CD4-positive, alpha-beta memory T cell (primary cell): ENCODE measurements around the gene SMYD3. TPM values are rescaled to one million over a fixed set of nuclear protein-coding genes. Genes with fewer than 3 reads are reported as not detected.
A peak's percentile ranks its signal among the peaks of the same experiment; 100 is the strongest.

Experiments
- CTCF ChIA-PET: fragments of 350-600 bp; sonication (Branson Sonifier 250); formaldehyde crosslinking; loops from one replicate; lab custom pipeline; 2021; ENCODE audit warnings: inconsistent platforms; ENCODE audit not compliant: partially characterized antibody; lab: Charles Lee
- POLR2A ChIA-PET: fragments of 350-600 bp; sonication (Branson Sonifier 250); formaldehyde crosslinking; loops from one replicate; lab custom pipeline; 2021; ENCODE audit not compliant: partially characterized antibody; lab: Charles Lee
- DNase-seq, 5 donors: peaks; one replicate each; pipeline versions ENCODE4 v3.0.0 to v3.0.0-alpha.2; 2020 to 2022; ENCODE audit warnings: mixed read lengths in 1 of 5
- H3K27ac ChIP-seq: one replicate; pipeline ENCODE4 v1.7.0; 2013; ENCODE audit warnings: low read depth, low read length
- H3K27me3 ChIP-seq: 2 replicates; pipeline ENCODE4 v1.7.0; 2013; ENCODE audit warnings: mild to moderate bottlenecking, low read length, moderate library complexity; ENCODE audit not compliant: insufficient read depth
- H3K36me3 ChIP-seq: 2 replicates; pipeline ENCODE4 v1.7.0; 2013; ENCODE audit warnings: mild to moderate bottlenecking, low read length, moderate library complexity; ENCODE audit not compliant: insufficient read depth
- H3K4me1 ChIP-seq: 2 replicates; pipeline ENCODE4 v1.7.0; 2013; ENCODE audit warnings: mild to moderate bottlenecking, low read length, moderate library complexity; ENCODE audit not compliant: insufficient read depth
- H3K4me3 ChIP-seq, 2 donors: one replicate each; pipeline ENCODE4 v1.7.0; 2013; ENCODE audit warnings: low read length in 2 of 2, mild to moderate bottlenecking in 1 of 2
- H3K9me3 ChIP-seq, 2 donors: one replicate each; pipeline ENCODE4 v1.7.0; 2013; ENCODE audit warnings: low read length in 2 of 2, control low read depth in 1 of 2; ENCODE audit not compliant: control insufficient read depth in 1 of 2
- H3K27ac Mint-ChIP-seq, 7 donors: one replicate each; pipeline ENCODE4 v1.8.0; 2020 to 2021; ENCODE audit warnings: mixed read lengths in 7 of 7, mild to moderate bottlenecking in 6 of 7, inconsistent platforms in 3 of 7, moderate library complexity in 3 of 7
- H3K27me3 Mint-ChIP-seq, 2 donors: one replicate each; pipeline ENCODE4 v1.8.0; 2020 to 2021; ENCODE audit warnings: mixed read lengths in 2 of 2
- H3K36me3 Mint-ChIP-seq, 2 donors: one replicate each; pipeline ENCODE4 v1.8.0; 2020 to 2021; ENCODE audit warnings: mixed read lengths in 2 of 2, inconsistent platforms in 1 of 2, mild to moderate bottlenecking in 1 of 2
- H3K4me1 Mint-ChIP-seq, 4 donors: one replicate each; pipeline ENCODE4 v1.8.0; 2020 to 2021; ENCODE audit warnings: mixed read lengths in 4 of 4, mild to moderate bottlenecking in 1 of 4
- H3K4me3 Mint-ChIP-seq, 8 donors: one replicate each; pipeline ENCODE4 v1.8.0; 2020 to 2021; ENCODE audit warnings: mixed read lengths in 8 of 8, mild to moderate bottlenecking in 7 of 8, moderate library complexity in 6 of 8, inconsistent platforms in 3 of 8
- H3K9me3 Mint-ChIP-seq, 8 donors: one replicate each; pipeline ENCODE4 v1.8.0; 2020 to 2021; ENCODE audit warnings: mixed read lengths in 8 of 8, mild to moderate bottlenecking in 5 of 8, inconsistent platforms in 3 of 8, moderate library complexity in 1 of 8
- intact Hi-C: fragments of 100-400 bp; cut with micrococcal nuclease; formaldehyde crosslinking; loops from one replicate; pipeline ENCODE4 v1.15.1; 2023
- polyA plus RNA-seq, 2 donors: library from polyadenylated mRNA; unstranded; fragments of 300-500 nt; fragmentation: Illumina TruSeq; gene quantifications; one replicate each; pipeline ENCODE4 v1.2.3, GENCODE V29; 2021
- total RNA-seq, 2 experiments: library from RNA; stranded (reverse); gene quantifications; one replicate each; pipeline ENCODE4 v1.2.3, GENCODE V29; 2021

The SMYD3 gene
- total and polyA plus RNA-seq, 4 experiments from 2014 or later: 19.5 to 28.9 (median 22.9) TPM

- no peak overlapping the region for H3K27ac Mint-ChIP-seq
- H3K9me3 ChIP-seq: no peaks in the 10 kb centered on the region
- H3K27ac ChIP-seq: no peak overlapping the region
- peaks cover 0 to 3% (median 0%) of the 10 kb centered on the region in 8 donors for H3K9me3 Mint-ChIP-seq
- ChIA-PET POLR2A (no interaction called here), CTCF (no interaction called here)
- H3K4me1 ChIP-seq: no peaks in the 10 kb centered on the region
- DNase-seq: no peak
- no peaks in the 10 kb centered on the region for H3K36me3 ChIP-seq
- peaks cover 26 to 72% of the 10 kb centered on the region in 2 donors for H3K36me3 Mint-ChIP-seq
- H3K4me1 Mint-ChIP-seq: no peaks in the 10 kb centered on the region
- H3K27me3 ChIP-seq: no peaks in the 10 kb centered on the region
- intact Hi-C loops: no loop called here
- H3K4me3 ChIP-seq: no peak overlapping the region
- no peaks in the 10 kb centered on the region for H3K27me3 Mint-ChIP-seq
- no peak overlapping the region for H3K4me3 Mint-ChIP-seq
These were observed 674.1 kb downstream of the SMYD3 start for GRCh38 chr1:245832771-245833527.

- Histone ChIP-seq H3K36me3 (no peaks in the 10 kb centered on the region), H3K27ac (no peak overlapping the region), H3K9me3 (no peaks in the 10 kb centered on the region), H3K27me3 (no peaks in the 10 kb centered on the region), H3K4me3 (no peak overlapping the region), H3K4me1 (no peaks in the 10 kb centered on the region)
- Mint-ChIP-seq H3K27ac (no peak overlapping the region), H3K36me3 (peaks cover 25 to 69% of the 10 kb centered on the region in 2 donors), H3K27me3 (no peaks in the 10 kb centered on the region), H3K4me1 (no peaks in the 10 kb centered on the region), H3K4me3 (no peak overlapping the region), H3K9me3 (peaks cover 0 to 8% (median under 1%) of the 10 kb centered on the region in 8 donors)
- CTCF ChIA-PET: no interaction called here
- intact Hi-C loops: no loop called here
- POLR2A ChIA-PET: no interaction called here
- DNase-seq: no peak
These were observed 675.6 kb downstream of the SMYD3 start for GRCh38 chr1:245831518-245831917.

GRCh38 chr1:245829826-245830225 lies 677.3 kb downstream of the SMYD3 start:
- no peak for DNase-seq
- Histone ChIP-seq H3K9me3 (no peaks in the 10 kb centered on the region), H3K36me3 (no peaks in the 10 kb centered on the region), H3K4me1 (no peaks in the 10 kb centered on the region), H3K27me3 (no peaks in the 10 kb centered on the region), H3K4me3 (no peak overlapping the region), H3K27ac (no peak overlapping the region)
- Mint-ChIP-seq H3K36me3 (peaks cover 27 to 64% of the 10 kb centered on the region in 2 donors), H3K4me3 (no peak overlapping the region), H3K27ac (no peak overlapping the region), H3K4me1 (no peaks in the 10 kb centered on the region), H3K9me3 (peaks cover 0 to 11% (median 5%) of the 10 kb centered on the region in 8 donors), H3K27me3 (no peaks in the 10 kb centered on the region)
- POLR2A ChIA-PET: no interaction called here
- intact Hi-C loops: no loop called here
- CTCF ChIA-PET: interaction anchor here (1.0 kb wide), 1 partner anchor 13 kb away, joined by 4 read pairs; no protein-coding TSS in a partner anchor

GRCh38 chr1:245829194-245829593 lies 677.9 kb downstream of the SMYD3 start:
- intact Hi-C loops: no loop called here
- no peaks in the 10 kb centered on the region for H3K4me1 Mint-ChIP-seq
- H3K27ac Mint-ChIP-seq: no peak overlapping the region
- ChIA-PET CTCF (no interaction called here), POLR2A (no interaction called here)
- no peaks in the 10 kb centered on the region for H3K27me3 Mint-ChIP-seq
- Histone ChIP-seq H3K36me3 (no peaks in the 10 kb centered on the region), H3K4me3 (no peak overlapping the region), H3K27me3 (no peaks in the 10 kb centered on the region), H3K27ac (no peak overlapping the region), H3K4me1 (no peaks in the 10 kb centered on the region), H3K9me3 (no peaks in the 10 kb centered on the region)
- H3K4me3 Mint-ChIP-seq: no peak overlapping the region
- peaks cover under 1 to 11% (median 6%) of the 10 kb centered on the region in 8 donors for H3K9me3 Mint-ChIP-seq
- peaks cover 28 to 59% of the 10 kb centered on the region in 2 donors for H3K36me3 Mint-ChIP-seq
- no peak for DNase-seq

GRCh38 chr1:245827301-245827700 lies 679.8 kb downstream of the SMYD3 start:
- Histone ChIP-seq H3K4me1 (no peaks in the 10 kb centered on the region), H3K27ac (no peak overlapping the region), H3K27me3 (no peaks in the 10 kb centered on the region), H3K4me3 (no peak overlapping the region), H3K36me3 (no peaks in the 10 kb centered on the region), H3K9me3 (no peaks in the 10 kb centered on the region)
- CTCF ChIA-PET: interaction anchor here (0.8 kb wide), 1 partner anchor 14 kb away, joined by 3 read pairs; no protein-coding TSS in a partner anchor
- peaks cover 2 to 29% (median 20%) of the 10 kb centered on the region in 8 donors for H3K9me3 Mint-ChIP-seq
- intact Hi-C loops: no loop called here
- DNase-seq: no peak
- POLR2A ChIA-PET: no interaction called here
- H3K27me3 Mint-ChIP-seq: no peaks in the 10 kb centered on the region
- peak overlapping the region in 1 of 7 donors; percentile 32 for H3K27ac Mint-ChIP-seq
- no peaks in the 10 kb centered on the region for H3K4me1 Mint-ChIP-seq
- no peak overlapping the region for H3K4me3 Mint-ChIP-seq
- peaks cover 39 to 64% of the 10 kb centered on the region in 2 donors for H3K36me3 Mint-ChIP-seq

- H3K36me3 ChIP-seq: no peaks in the 10 kb centered on the region
- Mint-ChIP-seq H3K27ac (peak overlapping the region in 1 of 7 donors; percentile 43), H3K4me1 (no peaks in the 10 kb centered on the region), H3K36me3 (peaks cover 31 to 49% of the 10 kb centered on the region in 2 donors), H3K4me3 (no peak overlapping the region), H3K9me3 (peaks cover 2 to 29% (median 20%) of the 10 kb centered on the region in 8 donors), H3K27me3 (no peaks in the 10 kb centered on the region)
- H3K27me3 ChIP-seq: no peaks in the 10 kb centered on the region
- intact Hi-C loops: no loop called here
- no peak overlapping the region for H3K4me3 ChIP-seq
- ChIA-PET POLR2A (no interaction called here), CTCF (no interaction called here)
- DNase-seq: no peak
- H3K4me1 ChIP-seq: no peaks in the 10 kb centered on the region
- no peaks in the 10 kb centered on the region for H3K9me3 ChIP-seq
- H3K27ac ChIP-seq: no peak overlapping the region
These were observed 681.8 kb downstream of the SMYD3 start for GRCh38 chr1:245825128-245825901.

- DNase-seq: no peak
- ChIA-PET POLR2A (no interaction called here), CTCF (no interaction called here)
These were observed 683.5 kb downstream of the SMYD3 start for GRCh38 chr1:245823408-245824147.

More at GRCh38 chr1:245823408-245824147, 683.5 kb downstream of the SMYD3 start:
- H3K27me3 ChIP-seq: no peaks in the 10 kb centered on the region
- H3K4me3 Mint-ChIP-seq: no peak overlapping the region
- no peaks in the 10 kb centered on the region for H3K27me3 Mint-ChIP-seq
- H3K4me1 ChIP-seq: no peaks in the 10 kb centered on the region
- no peak overlapping the region for H3K27ac ChIP-seq
- no peaks in the 10 kb centered on the region for H3K9me3 ChIP-seq
- no peaks in the 10 kb centered on the region for H3K4me1 Mint-ChIP-seq
- intact Hi-C loops: no loop called here
- no peak overlapping the region for H3K4me3 ChIP-seq
- peaks cover 28 to 41% of the 10 kb centered on the region in 2 donors for H3K36me3 Mint-ChIP-seq
- peaks cover 2 to 29% (median 20%) of the 10 kb centered on the region in 8 donors for H3K9me3 Mint-ChIP-seq
- peak overlapping the region in 1 of 7 donors; percentile 6 for H3K27ac Mint-ChIP-seq
- H3K36me3 ChIP-seq: no peaks in the 10 kb centered on the region
